Retinal pigment epithelial cell (primary cell): ENCODE results near the gene CCDC57.

Experiments
- DNase-seq: peaks from one replicate; pipeline ENCODE4 v3.0.0-alpha.2; 2010; ENCODE audit warnings: low read depth
- H3K4me3 ChIP-seq: 2 replicates; pipeline ENCODE4 v1.5.1; 2011; ENCODE audit warnings: mild to moderate bottlenecking, low read length, control low read depth, moderate library complexity
- CTCF ChIP-seq: conservative IDR thresholded peaks from 2 replicates; pipeline ENCODE4 v1.5.1; 2011; ENCODE audit warnings: low read depth, low read length, control low read depth, inconsistent platforms

Gene CCDC57

GRCh38 chr17:82154881-82155331 is 57.7 kb downstream of the CCDC57 start:
- H3K4me3 ChIP-seq = no peak overlapping the region
- DNase-seq = no peak
- TF ChIP-seq CTCF = no peak

DNA sequence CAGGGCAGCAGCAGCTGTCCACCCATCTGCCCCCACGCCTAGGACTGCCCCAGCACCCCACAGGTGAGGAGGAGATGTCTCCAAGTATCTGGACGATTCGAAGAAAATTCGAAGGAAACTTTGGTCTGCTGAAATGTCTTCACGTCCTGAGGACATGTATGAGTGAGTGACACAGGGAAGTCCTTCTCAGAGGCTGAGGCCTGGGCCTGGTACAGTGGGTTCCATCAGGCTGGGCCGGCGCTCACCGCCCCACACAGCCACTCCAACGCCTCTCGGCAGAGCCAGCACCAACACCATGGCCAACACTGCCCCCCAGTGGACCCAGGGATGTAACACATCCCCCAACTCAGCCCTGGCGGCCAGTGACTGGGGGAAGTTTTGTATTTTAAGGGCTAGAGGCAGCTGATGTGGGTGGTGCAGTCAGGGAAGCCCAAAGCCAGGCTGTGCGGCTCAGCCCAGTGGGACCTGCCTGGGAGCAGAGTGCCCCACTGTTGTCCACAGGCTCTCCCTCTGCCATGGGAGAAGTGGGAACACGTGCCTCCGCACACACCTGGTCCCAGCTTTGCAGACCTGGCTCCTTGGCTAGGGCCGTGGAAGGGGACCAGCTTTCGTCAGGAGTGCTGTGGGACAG is 58.8 kb downstream of the CCDC57 start:
- peak; percentile 5 for DNase-seq
- no peak overlapping the region for H3K4me3 ChIP-seq
- peak; percentile 87 for TF ChIP-seq CTCF

- TF ChIP-seq CTCF = no peak
- no peak for DNase-seq
- H3K4me3 ChIP-seq = no peak overlapping the region
Observed at GRCh38 chr17:82153295-82153691, 59.3 kb downstream of the CCDC57 start.

GRCh38 chr17:82152556-82153294 is 59.9 kb downstream of the CCDC57 start:
- TF ChIP-seq CTCF = no peak
- no peak overlapping the region for H3K4me3 ChIP-seq
- DNase-seq = no peak

DNA sequence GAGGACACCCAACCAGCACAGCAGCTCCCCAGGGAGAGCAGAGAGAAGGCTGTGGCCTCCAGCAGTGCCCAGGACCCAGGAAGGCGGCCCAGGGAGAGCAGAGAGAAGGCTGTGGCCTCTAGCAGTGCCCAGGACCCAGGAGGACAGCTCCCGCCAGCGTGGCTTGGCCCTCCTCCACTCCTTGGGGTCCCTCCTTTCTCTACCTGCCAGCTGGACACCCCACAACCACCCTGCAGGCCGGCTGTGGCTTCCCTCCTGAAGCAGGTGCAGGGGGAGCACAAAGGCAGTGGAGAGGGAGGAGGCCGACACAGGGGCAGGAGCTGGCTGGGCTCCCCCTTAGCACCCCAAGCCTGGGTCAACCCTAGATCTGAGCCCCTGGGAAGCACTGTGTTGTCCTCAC is 60.5 kb downstream of the CCDC57 start:
- DNase-seq = no peak
- TF ChIP-seq CTCF = no peak
- H3K4me3 ChIP-seq = no peak overlapping the region

GRCh38 chr17:82151106-82151957 is 61.3 kb downstream of the CCDC57 start:
- DNase-seq = no peak
- no peak overlapping the region for H3K4me3 ChIP-seq
- TF ChIP-seq CTCF = no peak
